ENCODE data around the gene RALGAPA1.

- TF ChIP-seq CTCF (IDR thresholded peaks at IDR 0.05; ENCODE audit: poor library complexity) (no peak), EZH2 (IDR thresholded peaks at IDR 0.05; ENCODE audit: borderline replicate concordance) (no peak), EZH2phosphoT487 (IDR thresholded peaks at IDR 0.05; ENCODE audit: low read depth, severe bottlenecking, unreplicated experiment) (no peak)
Measured at GRCh38 chr14:35571598-35571997, 237.5 kb downstream of the RALGAPA1 start.

All from hepatocyte (in vitro differentiated cells).